Inferior parietal cortex (tissue), 1 donor: ENCODE measurements around the gene TRIM34.
"Not testable (repeated sequence)": the region's sequence is repeated elsewhere in the genome, so short reads cannot be mapped to it uniquely, and the experiment has no call there.

Experiments used
- DNase-seq: peaks from one replicate; pipeline ENCODE4 v3.0.0-alpha.2; 2016; ENCODE audit errors: extremely low spot score

The TRIM34 gene

GRCh38 chr11:5684036-5684645, 59.3 kb downstream of the TRIM34 start:
- DNase-seq = no peak

GRCh38 chr11:5684646-5685362, 60.0 kb downstream of the TRIM34 start, which contains the start of gene TRIM5:
Gene TRIM5, minus strand, starts transcription at chr11:5685074. Its CDS starts 4,897 bp downstream, at chr11:5680177.
- peak; percentile 66 for DNase-seq

GRCh38 chr11:5686426-5686825, 61.6 kb downstream of the TRIM34 start:
- DNase-seq = no peak

GRCh38 chr11:5688482-5688881, 63.7 kb downstream of the TRIM34 start:
- no peak for DNase-seq

- DNase-seq = peak; percentile 51
Measured at GRCh38 chr11:5689551-5689983, 64.8 kb downstream of the TRIM34 start, which contains the start of gene TRIM22. Gene TRIM22, plus strand, starts transcription at chr11:5689790. Its CDS starts 6,443 bp downstream, at chr11:5696233.

GRCh38 chr11:5690216-5690615, 65.4 kb downstream of the TRIM34 start:
- no peak for DNase-seq

- peak; percentile 17 for DNase-seq
Measured at GRCh38 chr11:5690736-5691135, 65.9 kb downstream of the TRIM34 start.

- DNase-seq = not testable (repeated sequence)
Measured at GRCh38 chr11:5691238-5691963, 66.6 kb downstream of the TRIM34 start.

GRCh38 chr11:5691964-5692361, 67.2 kb downstream of the TRIM34 start:
- DNase-seq = no peak
